GM10248 (cell line): Measurements from ENCODE around the gene KPRP.
A peak's percentile ranks its signal among the peaks of the same experiment; 100 is the strongest.

Experiments used
- CTCF ChIA-PET: fragments of 300-600 bp; sonication (Branson Sonifier 250); formaldehyde crosslinking; extraction: SDS; loops from one replicate; lab custom pipeline; 2021; ENCODE audit warnings: antibody characterized with exemption; lab: Yijun Ruan, JAX
- POLR2A ChIA-PET: fragments of 350-650 bp; sonication (Branson Sonifier 250); formaldehyde crosslinking; extraction: SDS; loops from one replicate; lab custom pipeline; 2020; ENCODE audit warnings: antibody characterized with exemption; lab: Yijun Ruan, JAX
- DNase-seq: peaks from one replicate; pipeline ENCODE4 v3.0.0; 2012; ENCODE audit errors: extremely low spot score
- CTCF ChIP-seq: IDR thresholded peaks from 2 replicates; pipeline ENCODE4 v1.5.1; 2012; ENCODE audit warnings: mild to moderate bottlenecking, low read depth; ENCODE audit errors: extremely low read depth, missing control alignments, control extremely low read depth

KPRP gene

GRCh38 chr1:152761609-152762213, 3.9 kb downstream of the KPRP start:
- TF ChIP-seq CTCF = no peak
- POLR2A ChIA-PET = no interaction called here
- CTCF ChIA-PET = no interaction called here
- DNase-seq = no peak

GRCh38 chr1:152768847-152769533, 11.2 kb downstream of the KPRP start:
- no peak for TF ChIP-seq CTCF
- DNase-seq = no peak
- ChIA-PET POLR2A (no interaction called here), CTCF (interaction anchor here (1.0 kb wide), 1 partner anchor 8 kb away, joined by 4 read pairs; no protein-coding TSS in a partner anchor)

- no peak for DNase-seq
- no peak for TF ChIP-seq CTCF
- CTCF ChIA-PET = no interaction called here
- POLR2A ChIA-PET = no interaction called here
Observed at GRCh38 chr1:152770411-152770810, 12.6 kb downstream of the KPRP start.

GRCh38 chr1:152774875-152775274, 17.1 kb downstream of the KPRP start, which contains the start of gene LCE1F:
Gene LCE1F, plus strand, starts transcription at chr1:152775140. Its CDS starts 1,232 bp downstream, at chr1:152776372.
- DNase-seq = no peak
- no peak for TF ChIP-seq CTCF
- ChIA-PET CTCF (no interaction called here), POLR2A (no interaction called here)

- no peak for DNase-seq
- ChIA-PET POLR2A (no interaction called here), CTCF (no interaction called here)
- no peak for TF ChIP-seq CTCF
Observed at GRCh38 chr1:152776361-152776760, 18.5 kb downstream of the KPRP start.

GRCh38 chr1:152777510-152778137, 19.8 kb downstream of the KPRP start:
- ChIA-PET CTCF (interaction anchor here (1.1 to 1.3 kb wide), 4 partner anchors 9 to 124 kb away, joined by 4 to 5 read pairs (median 4); no protein-coding TSS in a partner anchor), POLR2A (no interaction called here)
- peak; percentile 32 for TF ChIP-seq CTCF
- DNase-seq = no peak
